Subcutaneous adipose tissue (tissue), 4 donors: ENCODE data around the gene CASP14. TPM values are rescaled to one million over a fixed set of nuclear protein-coding genes. Genes with fewer than 3 reads are reported as not detected.

ENCODE experiments used
- CTCF ChIP-seq: fragments of 450-650 bp; IDR thresholded peaks from one replicate; pipeline ENCODE4 v1.5.1; 2016; ENCODE audit warnings: low read depth, mild to moderate bottlenecking, control low read depth, antibody characterized with exemption, moderate library complexity
- total RNA-seq, 4 donors: library from RNA; depleted of rRNA; stranded (reverse); fragments of >200 nt; gene quantifications; one replicate each; pipeline ENCODE4 v1.1.0, GENCODE V29; 2016

The CASP14 gene
- total RNA-seq, 4 donors from 2014 or later = not detected

GRCh38 chr19:15072930-15073647 lies 23.8 kb downstream of the CASP14 start:
- TF ChIP-seq CTCF = no peak

GRCh38 chr19:15074371-15074770 lies 25.1 kb downstream of the CASP14 start:
- TF ChIP-seq CTCF = no peak

GRCh38 chr19:15075806-15076205 lies 26.5 kb downstream of the CASP14 start:
- no peak for TF ChIP-seq CTCF

- TF ChIP-seq CTCF = no peak
Measured at GRCh38 chr19:15081911-15082310, 32.6 kb downstream of the CASP14 start, which contains the start of gene OR1I1. Gene OR1I1 (plus strand): TSS chr19:15082211. CDS start chr19:15087066, 4,855 bp downstream.

GRCh38 chr19:15087182-15087581 lies 37.9 kb downstream of the CASP14 start:
- no peak for TF ChIP-seq CTCF

- TF ChIP-seq CTCF = no peak
Measured at GRCh38 chr19:15091918-15092753, 42.9 kb downstream of the CASP14 start.

GRCh38 chr19:15093001-15093400 lies 43.7 kb downstream of the CASP14 start:
- no peak for TF ChIP-seq CTCF
